GM19397 (cell line): ENCODE data around the gene FAM76A.
"Not testable (repeated sequence)": the region's sequence is repeated elsewhere in the genome, so short reads cannot be mapped to it uniquely, and the experiment has no call there.

Experiments used
- ATAC-seq: cut with Tn5 transposase; IDR thresholded peaks from one replicate; pipeline ENCODE4 v1.9.1; 2021; ENCODE audit warnings: mild to moderate bottlenecking, moderate library complexity; ENCODE audit not compliant: unreplicated experiment

Gene FAM76A

DNA sequence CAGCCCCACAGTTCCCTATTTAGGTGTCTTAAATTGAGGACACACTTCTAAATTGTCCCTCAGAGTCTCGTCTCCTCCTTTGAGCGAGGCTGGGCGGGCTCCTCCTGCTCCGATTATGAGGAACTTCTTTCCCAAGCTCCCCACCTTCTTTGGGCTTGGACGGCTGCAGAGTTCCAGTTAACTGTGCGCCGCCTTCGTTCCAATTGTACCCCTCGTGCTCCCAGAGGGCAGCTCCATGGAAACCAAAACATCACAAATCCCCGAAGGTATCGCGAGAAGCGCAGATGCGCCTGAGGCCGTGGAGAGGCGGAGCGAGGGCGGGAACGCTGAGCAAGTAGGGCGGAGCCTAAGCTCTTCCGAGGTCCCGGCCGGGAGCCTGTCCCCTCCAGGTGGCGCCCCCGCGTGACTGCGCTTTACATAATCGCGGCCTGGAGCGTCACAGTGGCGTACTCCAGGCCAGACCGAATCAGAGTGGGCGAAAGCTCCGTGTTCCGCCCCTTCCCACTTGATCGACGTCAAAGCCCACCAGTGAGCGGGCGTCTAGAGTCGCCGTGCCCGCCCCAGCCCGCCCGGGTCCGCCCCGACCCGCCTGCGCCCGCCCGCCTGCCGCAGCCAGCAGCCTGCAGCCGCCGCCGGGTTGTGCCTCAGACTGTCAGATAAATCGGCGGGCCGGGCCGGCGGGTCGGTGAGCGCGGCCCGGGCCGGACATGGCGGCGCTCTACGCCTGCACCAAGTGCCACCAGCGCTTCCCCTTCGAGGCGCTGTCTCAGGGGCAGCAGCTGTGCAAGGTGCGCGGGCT, at the start of gene FAM76A:
Gene FAM76A (plus strand): TSS at position 588 of the 799 bp plus-strand sequence. CDS start 120 bp downstream, at position 708.
- ATAC-seq: peak; percentile 95

- no peak for ATAC-seq
Observed at GRCh38 chr1:27676410-27676809, 49.4 kb upstream of the FAM76A start.

- no peak for ATAC-seq
Observed at GRCh38 chr1:27678747-27679146, 47.0 kb upstream of the FAM76A start.

DNA sequence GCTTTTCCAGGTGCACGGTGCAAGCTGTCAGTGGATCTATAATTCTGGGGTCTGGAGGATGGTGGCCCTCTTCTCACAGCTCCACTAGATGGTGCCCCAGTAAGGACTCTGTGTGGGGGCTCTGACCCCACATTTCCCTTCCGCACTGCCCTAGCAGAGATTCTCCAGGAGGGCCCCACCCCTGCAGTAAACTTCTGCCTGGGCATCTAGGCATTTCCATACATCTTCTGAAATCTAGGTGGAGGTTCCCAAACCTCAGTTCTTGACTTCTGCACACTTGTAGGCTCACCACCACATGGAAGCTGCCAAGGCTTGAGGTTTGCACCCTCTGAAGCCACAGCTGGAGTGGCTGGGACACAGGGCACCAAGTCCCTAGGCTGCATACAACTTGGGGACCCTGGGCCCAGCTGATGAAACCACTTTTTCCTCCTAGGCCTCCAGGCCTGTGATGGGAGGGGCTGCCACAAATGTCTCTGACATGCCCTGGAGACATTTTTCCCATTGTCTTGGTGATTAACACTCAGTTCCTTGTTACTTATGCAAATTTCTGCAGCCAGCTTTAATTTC, 45.5 kb upstream of the FAM76A start:
- ATAC-seq: not testable (repeated sequence)

DNA sequence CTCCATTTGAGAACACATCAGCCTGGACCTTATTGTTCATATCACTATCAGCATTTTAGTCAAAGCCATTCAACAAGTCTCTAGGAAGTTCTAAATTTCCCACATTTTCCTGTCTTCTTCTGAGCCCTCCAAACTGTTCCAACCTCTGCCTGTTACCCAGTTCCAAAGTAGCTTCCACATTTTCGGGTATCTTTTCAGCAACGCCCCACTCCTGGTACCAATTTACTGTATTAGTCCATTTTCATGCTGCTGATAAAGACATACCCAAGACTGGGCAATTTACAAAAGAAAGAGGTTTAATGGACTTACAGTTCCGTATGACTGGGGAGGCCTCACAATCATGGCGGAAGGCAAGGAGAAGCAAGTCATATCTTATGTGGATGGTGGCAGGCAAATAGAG, 44.2 kb upstream of the FAM76A start:
- ATAC-seq: not testable (repeated sequence)

- ATAC-seq: no peak
Observed at GRCh38 chr1:27682351-27682944, 43.3 kb upstream of the FAM76A start.

DNA sequence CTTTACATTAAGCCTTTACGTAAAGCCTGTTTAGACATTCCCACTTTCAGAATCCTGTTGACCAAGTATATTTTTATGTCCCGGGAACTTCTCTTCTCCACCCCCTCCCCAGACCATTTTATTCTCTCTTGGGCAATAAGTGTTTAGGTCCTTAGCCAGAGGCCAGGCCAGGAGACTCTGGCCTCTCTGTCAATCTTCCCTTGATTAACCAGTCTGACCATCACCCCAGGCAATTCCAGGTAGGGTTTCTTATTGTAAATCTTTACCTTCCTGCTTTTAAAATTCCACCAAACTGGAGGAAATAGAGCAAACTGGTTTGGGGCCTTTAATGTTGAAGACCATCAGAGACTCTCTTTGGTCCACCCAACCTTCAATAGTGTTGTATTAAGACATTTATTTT, 41.6 kb upstream of the FAM76A start:
- no peak for ATAC-seq

DNA sequence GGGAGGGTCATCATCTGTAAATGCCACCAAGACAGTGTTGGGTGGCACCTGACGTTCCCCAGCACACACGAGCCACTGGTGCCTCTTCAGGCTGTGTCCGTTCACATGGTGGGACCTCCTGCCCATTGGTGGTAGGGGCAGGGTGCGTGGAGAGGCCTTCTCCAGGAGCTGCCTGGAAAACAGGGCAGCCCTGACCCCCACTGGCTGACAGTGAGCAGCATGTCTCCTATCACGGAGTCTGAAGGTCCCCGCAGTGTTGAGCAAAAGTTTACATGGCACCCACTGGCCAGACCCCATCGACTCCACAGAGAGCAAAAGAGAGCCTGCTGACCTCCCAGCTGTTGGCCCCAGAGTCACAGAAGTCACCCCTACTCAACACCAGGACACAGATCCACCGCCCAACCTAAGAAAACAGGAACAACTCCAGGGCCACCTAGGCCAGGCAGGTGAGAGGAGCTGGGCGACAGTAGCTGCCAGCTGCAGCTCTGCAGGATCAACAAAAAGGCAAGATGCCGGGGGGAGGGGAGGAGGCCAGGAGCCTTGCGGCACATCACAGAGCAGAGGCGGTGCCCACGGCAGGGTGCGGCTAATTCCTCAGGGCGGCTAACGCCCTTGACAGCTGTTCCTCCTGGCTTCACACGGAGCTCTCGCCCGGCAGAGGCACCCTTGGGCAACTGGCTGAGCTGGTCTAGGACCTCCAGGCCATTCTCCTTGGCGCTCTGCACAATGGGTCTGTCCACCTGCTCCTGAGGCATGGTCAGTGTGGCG, 39.4 kb upstream of the FAM76A start:
- ATAC-seq: no peak

DNA sequence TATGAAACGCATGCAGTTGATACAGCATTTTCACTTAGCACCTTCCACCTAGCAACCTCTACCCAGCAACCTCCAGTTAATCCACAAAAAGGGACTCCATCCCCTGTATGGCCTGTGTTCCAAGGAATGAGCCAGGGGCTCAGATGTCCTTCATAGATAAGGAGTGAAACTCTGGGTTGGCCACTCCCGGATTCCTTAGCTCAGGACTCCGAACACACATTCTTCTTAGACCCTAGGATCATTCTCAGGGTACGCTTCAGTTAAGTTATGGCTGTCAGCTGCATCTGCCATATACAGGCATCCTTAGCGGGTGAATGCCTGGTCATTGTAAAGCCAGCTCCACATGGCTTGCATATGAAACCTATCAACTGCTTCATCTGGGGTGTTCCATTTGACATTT, 37.9 kb upstream of the FAM76A start:
- no peak for ATAC-seq

- ATAC-seq: no peak
Observed at GRCh38 chr1:27689423-27690173, 36.2 kb upstream of the FAM76A start.

GRCh38 chr1:27690183-27690582, 35.6 kb upstream of the FAM76A start:
- no peak for ATAC-seq

GRCh38 chr1:27696835-27697234, 28.9 kb upstream of the FAM76A start:
- not testable (repeated sequence) for ATAC-seq

- ATAC-seq: no peak
Observed at GRCh38 chr1:27704958-27705357, 20.8 kb upstream of the FAM76A start.

- ATAC-seq: no peak
Observed at GRCh38 chr1:27705545-27705944, 20.2 kb upstream of the FAM76A start.

GRCh38 chr1:27710574-27710973, 15.2 kb upstream of the FAM76A start:
- ATAC-seq: no peak

DNA sequence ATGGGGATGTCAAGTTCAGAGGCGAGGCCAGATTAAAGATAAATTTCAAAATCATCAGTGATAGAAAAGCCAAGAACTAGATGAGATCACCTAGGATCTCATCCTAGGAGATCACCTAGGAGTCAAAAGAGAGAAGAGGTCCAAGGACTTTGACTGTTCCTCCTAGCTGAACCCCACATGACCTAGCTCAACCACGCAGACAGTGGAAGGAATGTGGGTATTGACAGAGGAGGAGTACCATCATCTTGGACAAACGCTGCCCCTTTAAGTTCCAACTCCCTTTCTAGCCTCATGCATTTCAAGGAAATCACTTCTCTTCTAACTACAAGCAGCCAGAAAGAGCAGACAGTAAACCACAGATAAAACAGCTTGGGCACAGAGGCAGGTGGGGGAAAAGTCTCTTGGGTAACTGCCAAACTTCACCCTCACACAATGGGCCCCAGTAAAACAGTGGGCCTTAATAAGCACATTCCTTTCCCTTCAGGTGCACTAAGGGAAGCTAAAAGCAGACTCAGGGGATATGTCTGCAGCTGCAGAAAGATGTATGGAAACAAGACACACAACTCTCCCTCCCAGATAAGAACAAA, 12.5 kb upstream of the FAM76A start:
- no peak for ATAC-seq

DNA sequence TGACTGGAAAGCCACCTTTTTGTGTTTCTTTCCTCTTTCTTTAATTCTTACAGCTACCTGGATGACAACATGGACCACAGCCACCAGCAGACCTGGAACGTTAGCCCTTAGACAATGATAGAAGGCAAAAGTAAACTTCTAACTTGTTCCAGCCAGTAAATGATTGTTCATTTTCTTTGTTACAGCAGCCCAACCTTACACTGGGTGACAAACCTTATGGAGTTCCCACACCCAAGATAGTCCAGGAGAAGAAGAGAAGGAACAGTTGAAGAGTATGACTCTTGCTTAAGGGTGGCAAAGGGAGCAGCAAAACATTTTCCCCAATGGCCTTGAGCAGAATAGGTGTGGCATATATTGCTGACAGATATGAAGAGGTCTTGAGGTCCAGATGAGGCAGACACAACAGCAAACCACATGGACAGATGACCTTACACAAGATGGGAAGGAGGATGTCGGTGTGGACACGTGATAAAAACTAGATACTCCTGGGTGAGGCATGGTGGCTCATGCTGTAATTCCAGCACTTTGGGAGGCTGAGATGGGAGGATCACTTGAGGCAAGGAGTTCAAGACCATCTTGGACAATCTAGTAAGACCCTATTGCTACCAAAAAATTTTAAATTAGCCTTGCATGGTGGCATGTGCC, 11.8 kb upstream of the FAM76A start:
- no peak for ATAC-seq

- ATAC-seq: no peak
Observed at GRCh38 chr1:27716262-27716895, 9.4 kb upstream of the FAM76A start.
